IMR-90 (cell line): ENCODE measurements around the gene FAM117B. TPM values are rescaled to one million over a fixed set of nuclear protein-coding genes. Genes with fewer than 3 reads are reported as not detected.

Experiments used
- ATAC-seq: fragments of 200-7000 bp; cut with Tn5 transposase; 2 replicates; pipeline ENCODE4 v1.9.1; 2020; ENCODE audit warnings: low read depth, mild to moderate bottlenecking, moderate library complexity
- BruUV-seq: library from RNA; stranded (reverse); fragments of 400-500 nt; replicated peaks from 2 replicates; lab custom pipeline; 2021; lab: Mats Ljungman, UMichigan
- CTCF ChIA-PET: fragments of 300-600 bp; formaldehyde crosslinking; extraction: SDS; loops from one replicate; lab custom pipeline; 2021; ENCODE audit warnings: antibody characterized with exemption; lab: Yijun Ruan, JAX
- POLR2A ChIA-PET: fragments of 300-600 bp; sonication (Branson Sonifier 250); formaldehyde crosslinking; loops from one replicate; lab custom pipeline; 2022; ENCODE audit warnings: antibody characterized with exemption; ENCODE audit not compliant: unreplicated experiment; lab: Charles Lee
- DNase-seq: peaks from one replicate; pipeline ENCODE4 v3.0.0; 2013
- H2AFZ ChIP-seq: replicated peaks from 2 replicates; pipeline ENCODE3; 2013; ENCODE audit warnings: low read length, mild to moderate bottlenecking; ENCODE audit not compliant: poor library complexity
- H2AK5ac ChIP-seq: 2 replicates; pipeline ENCODE4 v1.6.1; 2013; ENCODE audit warnings: low read depth, low read length, inconsistent platforms
- H2AK9ac ChIP-seq: replicated peaks from 2 replicates; pipeline ENCODE3; 2013; ENCODE audit warnings: mild to moderate bottlenecking, low read depth, low read length, moderate library complexity; ENCODE audit not compliant: poor library complexity
- H2BK120ac ChIP-seq: 2 replicates; pipeline ENCODE4 v1.6.1; 2013; ENCODE audit warnings: low read depth, low read length, inconsistent platforms
- H2BK15ac ChIP-seq: 3 replicates; pipeline ENCODE4 v1.6.1; 2013; ENCODE audit warnings: low read depth, low read length, inconsistent platforms
- H2BK20ac ChIP-seq: 2 replicates; pipeline ENCODE4 v1.6.1; 2013; ENCODE audit warnings: low read depth, mild to moderate bottlenecking, inconsistent platforms, low read length, moderate library complexity
- H2BK5ac ChIP-seq: 2 replicates; pipeline ENCODE4 v1.6.1; 2013; ENCODE audit warnings: mild to moderate bottlenecking, low read depth, low read length, inconsistent platforms; ENCODE audit not compliant: poor library complexity, severe bottlenecking
- H3K14ac ChIP-seq: replicated peaks from 2 replicates; pipeline ENCODE4 v1.6.1; 2013; ENCODE audit warnings: low read depth, low read length, inconsistent platforms
- H3K18ac ChIP-seq: 2 replicates; pipeline ENCODE4 v1.6.1; 2013; ENCODE audit warnings: low read depth, low read length, control low read depth
- H3K23ac ChIP-seq: 2 replicates; pipeline ENCODE4 v1.6.1; 2013; ENCODE audit warnings: low read depth, low read length, inconsistent platforms
- H3K27ac ChIP-seq: 2 replicates; pipeline ENCODE4 v1.5.1; 2013; ENCODE audit warnings: mild to moderate bottlenecking, control low read depth, low read length; ENCODE audit not compliant: insufficient read depth
- H3K27me3 ChIP-seq: 2 replicates; pipeline ENCODE4 v1.6.1; 2013; ENCODE audit warnings: low read length; ENCODE audit not compliant: control insufficient read depth, insufficient read depth
- H3K36me3 ChIP-seq: 2 replicates; pipeline ENCODE4 v1.6.1; 2013; ENCODE audit warnings: low read length, mixed read lengths; ENCODE audit not compliant: control insufficient read depth, insufficient read depth
- H3K4ac ChIP-seq: 2 replicates; pipeline ENCODE4 v1.6.1; 2013; ENCODE audit warnings: low read depth, low read length, inconsistent platforms
- H3K4me1 ChIP-seq: 2 replicates; pipeline ENCODE4 v1.6.1; 2013; ENCODE audit warnings: low read length, mixed read lengths; ENCODE audit not compliant: control insufficient read depth, insufficient read depth
- H3K4me2 ChIP-seq: 2 replicates; pipeline ENCODE4 v1.6.1; 2013; ENCODE audit warnings: low read depth, mild to moderate bottlenecking, control low read depth, low read length, moderate library complexity
- H3K4me3 ChIP-seq: 2 replicates; pipeline ENCODE4 v1.5.1; 2013; ENCODE audit warnings: low read depth, mild to moderate bottlenecking, control low read depth, low read length, moderate library complexity; ENCODE audit not compliant: insufficient read depth
- H3K56ac ChIP-seq: 2 replicates; pipeline ENCODE4 v1.6.1; 2013; ENCODE audit warnings: low read length, inconsistent platforms; ENCODE audit not compliant: insufficient read depth; ENCODE audit errors: extremely low read depth
- H3K79me1 ChIP-seq, 2 experiments: 2 replicates each; pipeline ENCODE4 v1.6.1; 2013; ENCODE audit warnings: low read length in 2 of 2, inconsistent platforms in 1 of 2, low read depth in 1 of 2
- H3K9ac ChIP-seq: 2 replicates; pipeline ENCODE4 v1.6.1; 2013; ENCODE audit warnings: low read depth, low read length, control low read depth
- H3K9me1 ChIP-seq: 2 replicates; pipeline ENCODE4 v1.6.1; 2013; ENCODE audit warnings: low read length, inconsistent platforms; ENCODE audit not compliant: insufficient read depth
- H3K9me3 ChIP-seq: 2 replicates; pipeline ENCODE4 v1.6.1; 2013; ENCODE audit warnings: low read length; ENCODE audit not compliant: control insufficient read depth, insufficient read depth
- H4K20me1 ChIP-seq: 2 replicates; pipeline ENCODE4 v1.6.1; 2013; ENCODE audit warnings: low read length, inconsistent platforms; ENCODE audit not compliant: insufficient read depth
- H4K5ac ChIP-seq: 2 replicates; pipeline ENCODE4 v1.6.1; 2013; ENCODE audit warnings: mild to moderate bottlenecking, low read depth, low read length, control low read depth
- H4K8ac ChIP-seq, 2 experiments: 2 replicates each; pipeline ENCODE4 v1.6.1; 2013; ENCODE audit warnings: low read depth in 2 of 2, low read length in 2 of 2, control low read depth in 1 of 2, inconsistent platforms in 1 of 2
- H4K91ac ChIP-seq: 2 replicates; pipeline ENCODE4 v1.6.1; 2013; ENCODE audit warnings: low read depth, low read length, inconsistent platforms; ENCODE audit not compliant: insufficient read depth
- BHLHE40 ChIP-seq: fragments of 150-350 bp; IDR thresholded peaks from 2 replicates; pipeline ENCODE4 v1.6.1; 2016; ENCODE audit warnings: mild to moderate bottlenecking, low read depth, low read length
- CEBPB ChIP-seq: IDR thresholded peaks from 2 replicates; pipeline ENCODE4 v1.6.1; 2012; ENCODE audit warnings: low read depth, low read length, improper control_type of control experiment
- CHD1 ChIP-seq: IDR thresholded peaks from 2 replicates; pipeline ENCODE4 v1.6.1; 2012; ENCODE audit warnings: low read depth, low read length, improper control_type of control experiment
- FOS ChIP-seq: fragments of 150-350 bp; IDR thresholded peaks from 2 replicates; pipeline ENCODE4 v1.6.1; 2016; ENCODE audit warnings: low read depth, low read length
- MAFK ChIP-seq: IDR thresholded peaks from 2 replicates; pipeline ENCODE4 v1.6.1; 2012; ENCODE audit warnings: low read depth, low read length, improper control_type of control experiment
- MAZ ChIP-seq: IDR thresholded peaks from 2 replicates; pipeline ENCODE4 v1.6.1; 2012; ENCODE audit warnings: low read depth, mild to moderate bottlenecking, low read length, improper control_type of control experiment, moderate library complexity, borderline replicate concordance
- MXI1 ChIP-seq: IDR thresholded peaks from 2 replicates; pipeline ENCODE4 v1.6.1; 2012; ENCODE audit warnings: low read depth, mild to moderate bottlenecking, low read length, moderate library complexity, borderline replicate concordance
- NFE2L2 ChIP-seq: fragments of 150-350 bp; IDR thresholded peaks from 2 replicates; pipeline ENCODE4 v1.6.1; 2016; ENCODE audit warnings: low read depth, mild to moderate bottlenecking, low read length
- RAD21 ChIP-seq: IDR thresholded peaks from 2 replicates; pipeline ENCODE4 v1.6.1; 2012; ENCODE audit warnings: low read length, improper control_type of control experiment
- RCOR1 ChIP-seq: IDR thresholded peaks from 2 replicates; pipeline ENCODE4 v1.6.1; 2012; ENCODE audit warnings: mild to moderate bottlenecking, low read length, improper control_type of control experiment; ENCODE audit not compliant: insufficient replicate concordance
- RFX5 ChIP-seq: IDR thresholded peaks from 2 replicates; pipeline ENCODE4 v1.8.0; 2012; ENCODE audit warnings: low read depth, mild to moderate bottlenecking, low read length, moderate library complexity
- SMC3 ChIP-seq: fragments of 150-350 bp; IDR thresholded peaks from 2 replicates; pipeline ENCODE4 v1.6.1; 2016; ENCODE audit warnings: low read depth, mild to moderate bottlenecking, antibody characterized with exemption, low read length, moderate library complexity
- WGBS, 2 experiments: methylation state at CpG; one replicate each; pipeline versions ENCODE4 v1.1.5 to v1.1.7; 2013; ENCODE audit warnings: missing lambda C conversion rate in 2 of 2; ENCODE audit not compliant: insufficient read length in 1 of 2; ENCODE audit errors: extremely low coverage in 2 of 2; 5-methylcytosine and 5-hydroxymethylcytosine counted together
- dilution Hi-C: fragments of 300-500 bp; cut with HindIII; formaldehyde crosslinking; loops from one replicate; pipeline ENCODE4 v1.14.3; 2018; ENCODE audit warnings: low sequenced_read_pairs; ENCODE audit not compliant: unreplicated experiment
- in situ Hi-C: fragments of 300-500 bp; cut with MboI; formaldehyde crosslinking; loops from 3 replicates; pipeline ENCODE4 v1.14.3; 2019; ENCODE audit warnings: low sequenced_read_pairs, inconsistent platforms, mixed read lengths
- intact Hi-C: fragments of 100-400 bp; cut with micrococcal nuclease; formaldehyde crosslinking; loops from 2 replicates; pipeline ENCODE4 v1.10.0; 2022
- polyA plus RNA-seq, 3 experiments: library from polyadenylated mRNA; depleted of rRNA; stranded (reverse); fragments of >200 nt; gene quantifications; 2 replicates each; pipeline ENCODE4 v1.2.3, GENCODE V29; 2012; ENCODE audit warnings: low replicate concordance in 1 of 3
- total RNA-seq: library from RNA; depleted of rRNA; stranded (reverse); fragments of >200 nt; gene quantifications from 2 replicates; pipeline ENCODE4 v1.2.3, GENCODE V29; 2012
- TF ChIP-seq, protein P1 (sequence below): conservative IDR thresholded peaks from 2 replicates; pipeline ENCODE4 v1.5.1; 2012; ENCODE audit warnings: mild to moderate bottlenecking, low read depth, low read length, improper control_type of control experiment
- TF ChIP-seq, protein P2 (sequence below): fragments of 150-350 bp; IDR thresholded peaks from 2 replicates; pipeline ENCODE4 v1.6.1; 2016; ENCODE audit warnings: low read depth, mild to moderate bottlenecking, low read length, moderate library complexity, borderline replicate concordance
- TF ChIP-seq, protein P3 (sequence below): fragments of 150-350 bp; IDR thresholded peaks from 2 replicates; pipeline ENCODE4 v1.6.1; 2017; ENCODE audit warnings: mild to moderate bottlenecking, antibody characterized with exemption, low read length, low read depth

FAM117B gene
- total and polyA plus RNA-seq, 2 of the 4 experiments (the other 2 are of a cell fraction), result 0.54 to 0.79 TPM

DNA sequence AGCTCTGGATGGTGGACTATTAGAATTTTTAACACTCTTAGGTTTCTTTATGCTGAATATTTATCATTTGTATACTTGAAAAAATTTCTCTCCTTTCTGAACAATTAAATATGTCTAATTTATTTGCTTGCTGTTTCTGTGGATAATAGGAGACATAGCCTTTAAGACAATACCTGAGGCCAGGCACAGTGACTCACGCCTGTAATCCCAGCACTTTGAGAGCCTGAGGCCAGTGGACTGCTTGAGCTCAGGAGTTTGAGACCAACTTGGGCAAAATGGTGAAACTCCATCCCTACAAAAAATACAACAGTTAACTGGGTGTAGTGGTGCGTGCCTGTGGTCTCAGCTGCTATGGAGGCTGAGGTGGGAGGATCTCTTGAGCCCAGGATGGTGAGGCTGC lies 54.7 kb downstream of the FAM117B start:
- no peak overlapping the region for H3K14ac ChIP-seq
- H3K18ac ChIP-seq, result no peak overlapping the region
- no peak overlapping the region for H3K27ac ChIP-seq
- POLR2A ChIA-PET, result no interaction called here
- TF ChIP-seq CEBPB (no peak), NFE2L2 (no peak), RCOR1 (no peak), BHLHE40 (no peak), RAD21 (no peak), MAFK (no peak), SMC3 (no peak), MAZ (no peak), RFX5 (no peak), CHD1 (no peak), MXI1 (no peak), FOS (no peak)
- TF ChIP-seq, protein P1, sequence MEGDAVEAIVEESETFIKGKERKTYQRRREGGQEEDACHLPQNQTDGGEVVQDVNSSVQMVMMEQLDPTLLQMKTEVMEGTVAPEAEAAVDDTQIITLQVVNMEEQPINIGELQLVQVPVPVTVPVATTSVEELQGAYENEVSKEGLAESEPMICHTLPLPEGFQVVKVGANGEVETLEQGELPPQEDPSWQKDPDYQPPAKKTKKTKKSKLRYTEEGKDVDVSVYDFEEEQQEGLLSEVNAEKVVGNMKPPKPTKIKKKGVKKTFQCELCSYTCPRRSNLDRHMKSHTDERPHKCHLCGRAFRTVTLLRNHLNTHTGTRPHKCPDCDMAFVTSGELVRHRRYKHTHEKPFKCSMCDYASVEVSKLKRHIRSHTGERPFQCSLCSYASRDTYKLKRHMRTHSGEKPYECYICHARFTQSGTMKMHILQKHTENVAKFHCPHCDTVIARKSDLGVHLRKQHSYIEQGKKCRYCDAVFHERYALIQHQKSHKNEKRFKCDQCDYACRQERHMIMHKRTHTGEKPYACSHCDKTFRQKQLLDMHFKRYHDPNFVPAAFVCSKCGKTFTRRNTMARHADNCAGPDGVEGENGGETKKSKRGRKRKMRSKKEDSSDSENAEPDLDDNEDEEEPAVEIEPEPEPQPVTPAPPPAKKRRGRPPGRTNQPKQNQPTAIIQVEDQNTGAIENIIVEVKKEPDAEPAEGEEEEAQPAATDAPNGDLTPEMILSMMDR, result no peak
- TF ChIP-seq, protein P2, sequence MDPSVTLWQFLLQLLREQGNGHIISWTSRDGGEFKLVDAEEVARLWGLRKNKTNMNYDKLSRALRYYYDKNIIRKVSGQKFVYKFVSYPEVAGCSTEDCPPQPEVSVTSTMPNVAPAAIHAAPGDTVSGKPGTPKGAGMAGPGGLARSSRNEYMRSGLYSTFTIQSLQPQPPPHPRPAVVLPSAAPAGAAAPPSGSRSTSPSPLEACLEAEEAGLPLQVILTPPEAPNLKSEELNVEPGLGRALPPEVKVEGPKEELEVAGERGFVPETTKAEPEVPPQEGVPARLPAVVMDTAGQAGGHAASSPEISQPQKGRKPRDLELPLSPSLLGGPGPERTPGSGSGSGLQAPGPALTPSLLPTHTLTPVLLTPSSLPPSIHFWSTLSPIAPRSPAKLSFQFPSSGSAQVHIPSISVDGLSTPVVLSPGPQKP, result no peak
- TF ChIP-seq, protein P3, sequence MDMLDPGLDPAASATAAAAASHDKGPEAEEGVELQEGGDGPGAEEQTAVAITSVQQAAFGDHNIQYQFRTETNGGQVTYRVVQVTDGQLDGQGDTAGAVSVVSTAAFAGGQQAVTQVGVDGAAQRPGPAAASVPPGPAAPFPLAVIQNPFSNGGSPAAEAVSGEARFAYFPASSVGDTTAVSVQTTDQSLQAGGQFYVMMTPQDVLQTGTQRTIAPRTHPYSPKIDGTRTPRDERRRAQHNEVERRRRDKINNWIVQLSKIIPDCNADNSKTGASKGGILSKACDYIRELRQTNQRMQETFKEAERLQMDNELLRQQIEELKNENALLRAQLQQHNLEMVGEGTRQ, result no peak
- peaks cover 2% of the 10 kb centered on the region; the same call in 1 of the 2 replicates for H3K4me1 ChIP-seq
- no peak overlapping the region for H4K91ac ChIP-seq
- H3K27me3 ChIP-seq, result no peaks in the 10 kb centered on the region
- no peak overlapping the region for H3K4me2 ChIP-seq
- intact Hi-C loops, result no loop called here
- no peak for DNase-seq
- no peak overlapping the region for H3K9ac ChIP-seq
- no peak overlapping the region for H3K4me3 ChIP-seq
- H4K5ac ChIP-seq, result no peak overlapping the region
- no CpG with 5 or more reads among the region's 2 CpGs for WGBS, 2 experiments
- H2AFZ ChIP-seq, result no peak overlapping the region
- H4K8ac ChIP-seq, result no peak overlapping the region
- H2BK15ac ChIP-seq, result no peak overlapping the region
- H2BK5ac ChIP-seq, result no peak overlapping the region
- peaks cover 0 to 3% of the 10 kb centered on the region in 2 experiments; a peak in 1 of 4 replicates for H3K79me1 ChIP-seq
- no peak overlapping the region for H2BK120ac ChIP-seq
- H2AK9ac ChIP-seq, result no peak overlapping the region
- no peak overlapping the region for H2BK20ac ChIP-seq
- peak overlapping the region; percentile 50; the same call in 1 of the 2 replicates for H2AK5ac ChIP-seq
- ATAC-seq, result no peak
- no TSS peak for BruUV-seq
- H4K20me1 ChIP-seq, result no peaks in the 10 kb centered on the region
- no peak overlapping the region for H3K4ac ChIP-seq
- in situ Hi-C loops, result no loop called here
- no peak overlapping the region for H3K56ac ChIP-seq
- CTCF ChIA-PET, result no interaction called here
- no peak overlapping the region for H3K23ac ChIP-seq
- 0 out of 2 replicates have a peak, but pooled peaks cover 3% of the 10 kb centered on the region for H3K9me1 ChIP-seq
- dilution Hi-C loops, result no loop called here
- no peaks in the 10 kb centered on the region for H3K9me3 ChIP-seq
- H3K36me3 ChIP-seq, result no peaks in the 10 kb centered on the region
